Measurements from ENCODE around the gene KANSL1L.

- TF ChIP-seq CTCF (IDR thresholded peaks at IDR 0.05; ENCODE audit: insufficient read depth, low read length), result no peak
- no peak for TF ChIP-seq REST (IDR thresholded peaks at IDR 0.05; ENCODE audit: insufficient replicate concordance, low read depth)
These were observed 2.9 kb upstream of the KANSL1L start for GRCh38 chr2:210174086-210174485.
